GM10248 (cell line): ENCODE data around the gene MPL.

Experiments used
- CTCF ChIA-PET: fragments of 300-600 bp; sonication (Branson Sonifier 250); formaldehyde crosslinking; extraction: SDS; loops from one replicate; lab custom pipeline; 2021; ENCODE audit warnings: antibody characterized with exemption; lab: Yijun Ruan, JAX
- POLR2A ChIA-PET: fragments of 350-650 bp; sonication (Branson Sonifier 250); formaldehyde crosslinking; extraction: SDS; loops from one replicate; lab custom pipeline; 2020; ENCODE audit warnings: antibody characterized with exemption; lab: Yijun Ruan, JAX
- DNase-seq: peaks from one replicate; pipeline ENCODE4 v3.0.0; 2012; ENCODE audit errors: extremely low spot score
- CTCF ChIP-seq: IDR thresholded peaks from 2 replicates; pipeline ENCODE4 v1.5.1; 2012; ENCODE audit warnings: mild to moderate bottlenecking, low read depth; ENCODE audit errors: extremely low read depth, missing control alignments, control extremely low read depth

Gene MPL

GRCh38 chr1:43363935-43364525 lies 26.4 kb downstream of the MPL start:
- TF ChIP-seq CTCF: no peak
- POLR2A ChIA-PET: no interaction called here
- no peak for DNase-seq
- CTCF ChIA-PET: no interaction called here

- ChIA-PET CTCF (no interaction called here), POLR2A (no interaction called here)
- no peak for TF ChIP-seq CTCF
- no peak for DNase-seq
Observed at GRCh38 chr1:43365678-43366077, 28.1 kb downstream of the MPL start.

- no peak for DNase-seq
- CTCF ChIA-PET: interaction anchor here (2.7 kb wide), 1 partner anchor 8 kb away, joined by 11 read pairs; the partner anchor contains the start of gene CDC20
- TF ChIP-seq CTCF: no peak
- POLR2A ChIA-PET: interaction anchor here (0.6 to 2.0 kb wide), 2 partner anchors 8 to 76 kb away, joined by 6 to 13 read pairs; partner anchors contain the start of gene CDC20
Observed at GRCh38 chr1:43366179-43366578, 28.6 kb downstream of the MPL start.

GRCh38 chr1:43366601-43367025 lies 29.0 kb downstream of the MPL start:
- no peak for TF ChIP-seq CTCF
- CTCF ChIA-PET: interaction anchor here (2.7 kb wide), 1 partner anchor 9 kb away, joined by 11 read pairs; the partner anchor contains the start of gene CDC20
- no peak for DNase-seq
- POLR2A ChIA-PET: interaction anchor here (0.6 to 2.0 kb wide), 2 partner anchors 8 to 75 kb away, joined by 6 to 13 read pairs; partner anchors contain the start of gene CDC20

GRCh38 chr1:43367026-43367903 lies 29.6 kb downstream of the MPL start:
- no peak for TF ChIP-seq CTCF
- peak; percentile 81 for DNase-seq
- POLR2A ChIA-PET: interaction anchor here (0.5 to 2.0 kb wide), 9 partner anchors 9 to 1537 kb away, joined by 3 to 13 read pairs (median 4); partner anchors contain the start of genes CDC20, HYI and KDM4A
- CTCF ChIA-PET: interaction anchor here (0.9 to 2.7 kb wide), 8 partner anchors 7 to 141 kb away, joined by 3 to 11 read pairs (median 4); partner anchors contain the start of gene CDC20
